ENCODE results near the gene HDAC1.

HDAC1 gene

DNA sequence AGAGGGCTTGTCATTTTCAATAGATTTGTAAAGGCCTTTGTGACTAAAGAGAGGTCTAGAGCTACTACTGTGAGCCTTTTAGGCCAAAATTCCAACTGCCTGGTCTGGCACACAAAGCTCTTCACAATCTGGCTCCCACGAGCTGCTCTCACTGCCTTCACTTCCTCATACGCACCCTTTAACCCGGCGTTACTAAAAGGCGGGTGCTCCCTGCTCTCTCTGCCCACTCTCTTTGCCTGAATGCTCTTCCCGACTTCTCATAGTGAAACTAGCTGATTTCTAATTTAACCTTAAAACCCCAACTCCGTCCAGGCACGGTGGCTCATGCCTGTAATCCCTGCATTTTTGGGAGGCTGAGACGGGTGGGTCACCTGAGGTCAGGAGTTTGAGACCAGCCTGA lies 88.2 kb downstream of the HDAC1 start:
- DNase-seq: no peak
